A549 (cell line): Measurements from ENCODE around the gene TMEM163.

Experiments
- CEBPB ChIP-seq, 2 experiments: fragments of >200 bp in 1 of 2; sonication (Bioruptor Twin) in 1 of 2; formaldehyde crosslinking in 1 of 2; IDR thresholded peaks; 2 replicates each; pipeline ENCODE4 v1.6.1; 2012 to 2016
- CTCF ChIP-seq: fragments of >200 bp; sonication (Bioruptor Twin); formaldehyde crosslinking; IDR thresholded peaks from 3 replicates; pipeline ENCODE4 v1.5.1; 2016
- EP300 ChIP-seq, 2 experiments: fragments of >200 bp; sonication (Bioruptor Twin); formaldehyde crosslinking; IDR thresholded peaks; 2 replicates in 1 of 2; 3 replicates in 1 of 2; pipeline ENCODE4 v1.6.1; 2016 to 2017
- HMGXB4 ChIP-seq: fragments of 250-450 bp; sonication (Bioruptor Pico); IDR thresholded peaks from 2 replicates; pipeline ENCODE4 v1.5.0; 2021; ENCODE audit warnings: mild to moderate bottlenecking, moderate library complexity, borderline replicate concordance
- JUN ChIP-seq, 2 experiments: fragments of >200 bp; sonication (Bioruptor Twin); formaldehyde crosslinking; IDR thresholded peaks; 2 replicates in 1 of 2; 3 replicates in 1 of 2; pipeline ENCODE4 v1.6.1; 2016 to 2017
- MAFK ChIP-seq: fragments of 450-650 bp; IDR thresholded peaks from 2 replicates; pipeline ENCODE4 v1.6.1; 2014; ENCODE audit not compliant: partially characterized antibody
- NPAS2 ChIP-seq: fragments of 250-450 bp; sonication (Bioruptor Pico); IDR thresholded peaks from 2 replicates; pipeline ENCODE4 v1.8.0; 2022; ENCODE audit warnings: mild to moderate bottlenecking, moderate library complexity, borderline replicate concordance
- POLR2A ChIP-seq: IDR thresholded peaks from 2 replicates; pipeline ENCODE4 v1.6.1; 2012; ENCODE audit warnings: mild to moderate bottlenecking, low read length
- RAD21 ChIP-seq, 2 experiments: fragments of >200 bp in 1 of 2; sonication (Bioruptor Twin) in 1 of 2; formaldehyde crosslinking in 1 of 2; IDR thresholded peaks in 1 of 2; conservative IDR thresholded peaks in 1 of 2; 2 replicates in 1 of 2; 3 replicates in 1 of 2; pipeline ENCODE4 v1.6.1; 2012 to 2018; ENCODE audit warnings: inconsistent platforms in 1 of 2
- SREBF2 ChIP-seq: fragments of 450-650 bp; IDR thresholded peaks from 2 replicates; pipeline ENCODE4 v1.6.1; 2014; ENCODE audit warnings: mild to moderate bottlenecking, moderate library complexity

- no peak for TF ChIP-seq POLR2A
- TF ChIP-seq CTCF, result no peak
- no peak for TF ChIP-seq RAD21 (conservative IDR thresholded peaks at IDR 0.05 in 1 of 2, IDR thresholded peaks at IDR 0.05 in 1 of 2)
- TF ChIP-seq EP300 (IDR thresholded peaks at IDR 0.05), result no peak
- no peak for TF ChIP-seq HMGXB4 (CRISPR knock-in tag)
- no peak for TF ChIP-seq JUN (IDR thresholded peaks at IDR 0.05)
- TF ChIP-seq NPAS2, result no peak
- no peak for TF ChIP-seq CEBPB (IDR thresholded peaks at IDR 0.05)
- TF ChIP-seq MAFK, result no peak
- TF ChIP-seq SREBF2, result no peak
Observed at GRCh38 chr2:134540990-134541389, 177.8 kb downstream of the TMEM163 start.
